HCT116 (cell line): ENCODE data around the gene DYNC2I2. TPM values are rescaled to one million over a fixed set of nuclear protein-coding genes. Genes with fewer than 3 reads are reported as not detected.

ENCODE experiments used
- ATAC-seq: fragments of 200-7000 bp; cut with Tn5 transposase; 2 replicates; pipeline ENCODE4 v1.9.1; 2020; ENCODE audit warnings: mild to moderate bottlenecking, moderate library complexity
- BruUV-seq: library from RNA; stranded (reverse); fragments of 400-500 nt; replicated peaks from 2 replicates; lab custom pipeline; 2021; lab: Mats Ljungman, UMichigan
- CTCF ChIA-PET: fragments of 300-600 bp; sonication (Branson Sonifier 250); formaldehyde crosslinking; loops from one replicate; lab custom pipeline; 2021; ENCODE audit warnings: antibody characterized with exemption; lab: Charles Lee
- POLR2A ChIA-PET: fragments of 300-600, 350-600 bp; sonication (Branson Sonifier 250); formaldehyde crosslinking; loops from one replicate; lab custom pipeline; 2021; ENCODE audit warnings: antibody characterized with exemption; lab: Charles Lee
- RAD21 ChIA-PET, 2 experiments: fragments of 300-600 bp; sonication (Branson Sonifier 250); formaldehyde crosslinking; loops; one replicate each; lab custom pipeline; 2023; ENCODE audit warnings: low total read pairs in 2 of 2; ENCODE audit not compliant: uncharacterized antibody in 2 of 2, unreplicated experiment in 2 of 2, low non-redundant PET in 1 of 2; lab: Charles Lee
- DNase-seq: peaks from one replicate; pipeline ENCODE4 v3.0.0-alpha.2; 2010; ENCODE audit warnings: low read depth, low spot score
- H2AFZ ChIP-seq: fragments of 200-600 bp; shearing (Covaris generic), sonication (generic); 2 replicates; pipeline ENCODE4 v1.6.1; 2017; ENCODE audit warnings: low read depth, mixed run types, mixed read lengths, antibody characterized with exemption, low read length; ENCODE audit not compliant: poor library complexity, severe bottlenecking
- H3K27ac ChIP-seq: 2 replicates; pipeline ENCODE4 v1.5.1; 2012; ENCODE audit warnings: low read depth, low read length
- H3K27me3 ChIP-seq: fragments of 200-600 bp; sonication (generic); 2 replicates; pipeline ENCODE4 v1.6.1; 2016; ENCODE audit warnings: mixed run types, low read length, mixed read lengths; ENCODE audit not compliant: insufficient read depth
- H3K36me3 ChIP-seq, 2 experiments: fragments of 200-500 bp in 1 of 2; fragments of 200-600 bp in 1 of 2; sonication (Bioruptor generic) in 1 of 2; sonication (generic) in 1 of 2; 2 replicates each; pipeline versions ENCODE4 v1.5.1 to v1.6.1; 2014 to 2016; ENCODE audit warnings: low read length in 2 of 2, inconsistent platforms in 1 of 2, mixed read lengths in 1 of 2, mixed run types in 1 of 2; ENCODE audit not compliant: insufficient read depth in 2 of 2, control insufficient read depth in 1 of 2
- H3K4me1 ChIP-seq, 2 experiments: fragments of 200-600 bp in 1 of 2; sonication (generic) in 1 of 2; 2 replicates each; pipeline versions ENCODE4 v1.5.1 to v1.6.1; 2012 to 2017; ENCODE audit warnings: low read length in 2 of 2, inconsistent platforms in 1 of 2, mild to moderate bottlenecking in 1 of 2, mixed read lengths in 1 of 2, mixed run types in 1 of 2, moderate library complexity in 1 of 2; ENCODE audit not compliant: insufficient read depth in 2 of 2, control insufficient read depth in 1 of 2
- H3K4me2 ChIP-seq: fragments of 200-600 bp; sonication (generic); 2 replicates; pipeline ENCODE4 v1.6.1; 2017; ENCODE audit warnings: mixed run types, low read length, mixed read lengths
- H3K4me3 ChIP-seq, 2 experiments: fragments of 200-600 bp in 1 of 2; sonication (generic) in 1 of 2; replicated peaks in 1 of 2; 2 replicates each; pipeline ENCODE4 v1.5.1; 2011 to 2016; ENCODE audit warnings: low read length in 2 of 2, control low read depth in 1 of 2, low read depth in 1 of 2, mild to moderate bottlenecking in 1 of 2, mixed read lengths in 1 of 2, mixed run types in 1 of 2
- H3K79me2 ChIP-seq: fragments of 200-600 bp; sonication (generic); 2 replicates; pipeline ENCODE4 v1.6.1; 2017; ENCODE audit warnings: mild to moderate bottlenecking, mixed run types, low read length, moderate library complexity, mixed read lengths; ENCODE audit not compliant: insufficient read depth
- H3K9ac ChIP-seq: fragments of 200-600 bp; sonication (generic); 2 replicates; pipeline ENCODE4 v1.6.1; 2016; ENCODE audit warnings: low read length, mixed read lengths
- H3K9me2 ChIP-seq: fragments of 200-600 bp; sonication (generic), shearing (Covaris generic); 2 replicates; pipeline ENCODE4 v1.6.1; 2017; ENCODE audit warnings: mixed run types, mild to moderate bottlenecking, moderate library complexity; ENCODE audit not compliant: insufficient read depth
- H3K9me3 ChIP-seq, 2 experiments: fragments of 200-500 bp in 1 of 2; fragments of 200-600 bp in 1 of 2; sonication (Bioruptor generic) in 1 of 2; sonication (generic) in 1 of 2; 2 replicates each; pipeline ENCODE4 v1.6.1; 2014 to 2017; ENCODE audit warnings: low read length in 2 of 2, mixed read lengths in 2 of 2, inconsistent platforms in 1 of 2, low read depth in 1 of 2, mild to moderate bottlenecking in 1 of 2, mixed run types in 1 of 2, moderate library complexity in 1 of 2; ENCODE audit not compliant: control insufficient read depth in 1 of 2, insufficient read depth in 1 of 2
- H4K20me1 ChIP-seq: fragments of 200-600 bp; sonication (generic), shearing (Covaris generic); 2 replicates; pipeline ENCODE4 v1.6.1; 2017; ENCODE audit warnings: mixed run types, mild to moderate bottlenecking, moderate library complexity; ENCODE audit not compliant: insufficient read depth
- ATF3 ChIP-seq: IDR thresholded peaks from 2 replicates; pipeline ENCODE4 v1.6.1; 2012
- ELF1 ChIP-seq: IDR thresholded peaks from 2 replicates; pipeline ENCODE4 v1.6.1; 2012; ENCODE audit warnings: low read depth, borderline replicate concordance
- MAX ChIP-seq: IDR thresholded peaks from 2 replicates; pipeline ENCODE4 v1.6.1; 2012
- POLR2A ChIP-seq: IDR thresholded peaks from 2 replicates; pipeline ENCODE4 v1.7.0; 2011; ENCODE audit warnings: borderline replicate concordance; ENCODE audit not compliant: insufficient read depth, insufficient read length; ENCODE audit errors: extremely low read depth
- POLR2AphosphoS5 ChIP-seq: IDR thresholded peaks from 2 replicates; pipeline ENCODE4 v1.6.1; 2011; ENCODE audit warnings: mild to moderate bottlenecking, low read depth, low read length, moderate library complexity
- SIN3A ChIP-seq: IDR thresholded peaks from 2 replicates; pipeline ENCODE4 v1.6.1; 2012; ENCODE audit warnings: low read depth
- SRF ChIP-seq: IDR thresholded peaks from 2 replicates; pipeline ENCODE4 v1.6.1; 2012; ENCODE audit warnings: low read depth
- TCF7L2 ChIP-seq: IDR thresholded peaks from 2 replicates; pipeline ENCODE4 v1.7.0; 2011; ENCODE audit warnings: borderline replicate concordance, inconsistent platforms; ENCODE audit not compliant: insufficient read depth, insufficient read length; ENCODE audit errors: extremely low read depth
- YY1 ChIP-seq: IDR thresholded peaks from 2 replicates; pipeline ENCODE4 v1.6.1; 2011; ENCODE audit warnings: low read length, low read depth, moderate library complexity, mild to moderate bottlenecking; ENCODE audit not compliant: insufficient replicate concordance; ENCODE audit errors: extremely low read depth
- ZBTB33 ChIP-seq: IDR thresholded peaks from 2 replicates; pipeline ENCODE4 v1.6.1; 2011; ENCODE audit warnings: mild to moderate bottlenecking, low read length, moderate library complexity; ENCODE audit not compliant: insufficient replicate concordance; ENCODE audit errors: extremely low read depth
- ZFX ChIP-seq: fragments of 450-650 bp; IDR thresholded peaks from 2 replicates; pipeline ENCODE4 v1.6.1; 2017
- ZNF274 ChIP-seq: fragments of 200-500 bp; sonication (Bioruptor generic); IDR thresholded peaks from 2 replicates; pipeline ENCODE4 v1.6.1; 2014; ENCODE audit warnings: mild to moderate bottlenecking, low read depth, low read length, inconsistent platforms
- intact Hi-C: fragments of 100-400 bp; cut with micrococcal nuclease; formaldehyde crosslinking; loops from 2 replicates; pipeline ENCODE4 v1.10.0; 2022
- total RNA-seq: library from RNA; stranded (reverse); gene quantifications from one replicate; pipeline ENCODE4 v1.2.1, GENCODE V29; 2021; ENCODE audit not compliant: unreplicated experiment

Gene DYNC2I2
- total RNA-seq, 1 experiment from 2014 or later, result 155 TPM

- intact Hi-C loops, result no loop called here
- H3K36me3 ChIP-seq, result no peaks in the 10 kb centered on the region
- peak overlapping the region; percentile 96 for H3K4me3 ChIP-seq
- no peak overlapping the region for H2AFZ ChIP-seq
- H3K9me2 ChIP-seq, result no peaks in the 10 kb centered on the region
- H3K4me2 ChIP-seq, result peak overlapping the region; percentile 83
- peaks cover 25 to 44% of the 10 kb centered on the region in 2 experiments for H3K4me1 ChIP-seq
- DNase-seq, result peak; percentile 86
- H3K9me3 ChIP-seq, result no peaks in the 10 kb centered on the region
- H4K20me1 ChIP-seq, result no peaks in the 10 kb centered on the region
- CTCF ChIA-PET, result interaction anchor here (1.0 to 2.6 kb wide), 3 partner anchors 12 to 49 kb away, joined by 3 to 14 read pairs (median 9); partner anchors contain the start of gene PKN3
- POLR2A ChIA-PET, result interaction anchor here (0.6 to 3.4 kb wide), 16 partner anchors 9 to 204 kb away, joined by 3 to 24 read pairs (median 6); partner anchors contain the start of genes SPOUT1 and ZDHHC12
- BruUV-seq, result no TSS peak
- H3K27ac ChIP-seq, result peak overlapping the region; percentile 94
- TF ChIP-seq TCF7L2 (peak; percentile 9), SRF (no peak), ATF3 (no peak), POLR2AphosphoS5 (peak; percentile 88), POLR2A (peak; percentile 93), MAX (no peak), SIN3A (no peak), ZNF274 (no peak), ELF1 (no peak), YY1 (peak; percentile 46), ZFX (peak; percentile 42; the same call in 1 of the 2 replicates), ZBTB33 (no peak)
- peaks cover 61% of the 10 kb centered on the region for H3K79me2 ChIP-seq
- RAD21 ChIA-PET, result interaction anchor here in 1 of 2 experiments (0.6 kb wide), 1 partner anchor 87 kb away, joined by 4 read pairs; no protein-coding TSS in a partner anchor
- H3K9ac ChIP-seq, result peak overlapping the region; percentile 99
- no peaks in the 10 kb centered on the region for H3K27me3 ChIP-seq
- peak; percentile 72 for ATAC-seq
Measured at GRCh38 chr9:128684325-128685199, 27.9 kb upstream of the DYNC2I2 start.
